Esophagus mucosa (tissue), 1 donor: ENCODE data around the gene GMDS. TPM values are rescaled to one million over a fixed set of nuclear protein-coding genes. Genes with fewer than 3 reads are reported as not detected.
A peak's percentile ranks its signal among the peaks of the same experiment; 100 is the strongest.

Experiments used
- ATAC-seq: fragments of 200-7000 bp; cut with Tn5 transposase; one replicate; pipeline ENCODE4 v1.9.1; 2020
- total RNA-seq: library from RNA; stranded (reverse); gene quantifications from one replicate; pipeline ENCODE4 v1.2.4, GENCODE V29; 2023
- donor health status: DM: yes; HTN: yes; CAD: no.

Gene GMDS
- 43.8 TPM for total RNA-seq

DNA sequence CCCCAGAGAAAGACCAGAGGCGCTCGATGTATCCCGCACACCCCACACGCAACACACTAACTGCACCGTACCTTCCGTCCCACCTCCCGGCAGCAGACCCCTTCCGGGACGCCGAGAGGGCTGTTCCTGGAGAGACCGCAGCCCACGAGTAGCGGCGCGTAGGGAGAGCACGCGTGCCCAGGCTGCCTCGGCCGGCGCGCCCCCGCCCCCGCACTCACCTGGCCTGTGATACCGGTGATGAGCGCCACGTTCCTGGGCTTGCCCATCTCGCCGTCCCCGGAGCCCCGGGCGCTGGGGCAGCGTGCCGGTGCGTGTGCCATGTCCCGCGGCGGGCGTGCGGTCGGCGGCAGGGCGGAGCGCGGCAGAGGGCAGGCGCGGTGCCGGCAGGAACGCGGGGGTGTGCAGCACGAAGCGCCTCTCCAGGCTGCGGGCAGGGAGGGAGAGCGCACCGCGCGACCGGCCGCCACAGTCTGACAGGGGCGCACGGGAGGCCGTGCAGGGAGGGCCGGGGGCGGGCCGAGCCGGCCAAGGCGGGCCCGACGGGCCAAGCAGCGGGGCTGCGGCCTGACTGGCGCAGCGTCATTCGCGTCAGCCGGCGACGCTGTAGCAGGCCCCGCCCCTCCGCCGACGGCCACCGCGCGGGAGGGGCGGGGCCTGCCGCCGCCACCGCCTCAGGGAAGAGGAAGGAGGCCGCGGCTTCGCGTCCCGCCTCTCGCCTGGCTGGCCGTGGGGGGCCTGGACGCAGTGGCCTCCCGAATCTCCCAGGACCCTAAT is at the start of gene GMDS:
Gene GMDS, minus strand, starts transcription at position 503 of the 774 bp plus-strand sequence.
- peak; percentile 99 for ATAC-seq

- no peak for ATAC-seq
Observed at GRCh38 chr6:2285510-2285909, 40.1 kb upstream of the GMDS start.

GRCh38 chr6:2275892-2276242 is 30.5 kb upstream of the GMDS start:
- ATAC-seq: peak; percentile 93

- peak; percentile 44 for ATAC-seq
Observed at GRCh38 chr6:2274981-2275891, 29.8 kb upstream of the GMDS start.

DNA sequence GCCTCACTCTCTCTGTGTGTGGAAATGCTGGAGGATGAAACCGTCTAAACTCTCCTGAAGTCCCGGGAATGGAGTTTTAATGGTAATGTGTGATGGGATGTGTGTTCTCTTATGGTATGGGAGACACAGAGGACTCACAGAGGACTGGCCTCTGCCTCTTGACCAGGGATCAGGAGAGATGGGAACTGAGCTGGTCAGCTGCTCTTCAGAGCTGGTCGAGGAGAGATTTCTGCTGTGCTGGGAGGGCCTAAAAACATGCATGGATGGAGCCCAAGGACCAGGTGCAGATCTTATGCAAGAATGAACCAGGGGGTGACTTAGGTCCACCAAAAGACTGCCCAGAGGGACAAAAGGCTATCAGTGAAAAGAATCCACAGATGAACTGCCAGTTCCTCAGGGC is 27.3 kb upstream of the GMDS start:
- no peak for ATAC-seq

DNA sequence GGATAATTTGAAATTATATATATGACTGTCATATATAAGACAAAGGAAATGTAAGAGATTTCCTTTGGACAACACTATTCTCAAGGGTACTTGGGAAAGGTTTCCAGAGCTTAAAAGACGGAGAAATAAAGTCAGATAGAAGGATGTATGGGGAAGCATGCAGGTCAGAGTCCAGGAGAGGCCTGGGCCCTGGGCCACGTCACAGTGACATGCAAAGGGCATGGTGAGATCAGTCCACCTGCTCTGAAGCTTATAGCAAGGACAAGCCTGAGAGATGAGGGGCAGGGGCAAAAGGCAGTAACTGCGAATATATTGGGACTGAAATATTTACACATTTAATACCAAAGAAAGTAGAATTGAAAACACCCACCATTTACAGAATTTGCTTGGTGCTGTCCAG is 24.6 kb upstream of the GMDS start:
- no peak for ATAC-seq

DNA sequence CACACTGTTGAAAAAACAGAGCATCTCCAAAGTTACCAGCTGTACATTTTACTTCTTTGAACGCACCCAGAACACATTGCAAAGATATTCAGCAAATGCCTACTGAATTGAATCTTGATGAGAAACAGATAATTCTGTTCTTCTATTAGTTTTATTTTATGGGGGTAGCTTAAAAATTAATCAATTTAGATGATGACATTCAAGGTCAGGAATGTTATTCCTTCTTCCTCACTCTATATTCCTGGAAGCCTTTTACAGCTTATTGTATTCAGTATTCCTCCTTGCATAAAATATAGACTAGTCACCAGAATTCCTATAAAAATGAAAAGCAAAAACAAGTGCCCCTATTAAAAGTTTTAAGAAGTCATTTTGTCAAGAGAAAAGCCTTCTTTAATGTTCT is 21.4 kb upstream of the GMDS start:
- no peak for ATAC-seq

- no peak for ATAC-seq
Observed at GRCh38 chr6:2266031-2266795, 20.8 kb upstream of the GMDS start.

DNA sequence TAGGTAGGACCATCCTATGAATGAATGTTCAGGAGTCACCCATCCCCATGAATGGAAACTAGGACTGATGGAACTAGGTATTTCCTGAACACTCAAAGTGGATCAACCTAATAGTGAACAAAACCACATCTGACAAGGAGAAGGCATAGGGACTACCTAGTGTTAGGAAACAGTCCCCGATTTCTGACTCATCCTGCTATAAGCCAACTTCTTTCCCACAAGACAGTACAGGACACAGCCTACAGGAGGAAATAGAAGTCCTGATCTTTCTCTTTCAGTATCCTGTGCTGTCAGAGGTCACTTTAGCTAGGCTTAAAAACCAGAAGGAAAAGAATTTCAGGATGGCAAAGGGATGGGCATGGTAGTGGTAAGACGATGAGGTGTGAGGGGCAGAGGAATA is 19.5 kb upstream of the GMDS start:
- ATAC-seq: peak; percentile 86

DNA sequence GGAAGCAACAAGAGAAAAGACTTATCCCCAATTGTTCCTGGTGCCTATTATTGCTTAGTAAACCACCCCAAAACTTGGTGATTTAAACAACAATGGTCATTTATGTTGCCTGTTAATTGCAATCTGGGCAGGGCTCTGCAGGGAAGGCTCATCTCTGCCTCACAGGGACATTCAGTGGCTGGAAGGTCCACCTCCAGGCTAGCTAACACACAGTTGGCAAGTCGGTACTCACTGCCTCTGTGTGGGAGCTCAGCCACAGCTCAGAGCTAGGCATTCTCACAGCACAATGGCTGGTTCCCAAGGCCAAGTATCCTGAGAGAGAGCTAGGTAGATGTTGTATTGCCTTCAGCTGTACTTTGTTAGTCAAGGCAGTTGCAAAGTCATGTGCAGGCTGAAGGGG is 18.5 kb upstream of the GMDS start:
- no peak for ATAC-seq

GRCh38 chr6:2259574-2259973 is 14.2 kb upstream of the GMDS start:
- no peak for ATAC-seq

- no peak for ATAC-seq
Observed at GRCh38 chr6:2259002-2259494, 13.6 kb upstream of the GMDS start.

DNA sequence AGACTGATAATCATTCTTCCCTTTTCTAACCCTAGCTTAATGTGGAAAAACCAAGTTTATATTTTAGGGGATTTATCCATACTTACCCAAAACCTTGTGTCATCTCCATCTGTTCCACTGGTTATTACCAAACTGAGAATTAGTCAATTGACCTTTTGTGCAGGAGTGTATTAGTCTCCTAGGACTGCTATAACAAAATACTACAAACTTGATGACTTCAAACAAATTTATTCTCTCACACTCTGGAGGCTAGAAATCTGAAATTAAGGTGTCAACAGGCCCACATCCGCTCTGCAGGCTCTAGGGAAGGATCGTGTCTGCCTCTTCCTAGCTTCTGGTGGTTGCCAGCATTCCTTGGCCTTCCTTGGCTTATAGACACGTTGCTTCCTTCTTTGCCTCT is 12.7 kb upstream of the GMDS start:
- no peak for ATAC-seq

DNA sequence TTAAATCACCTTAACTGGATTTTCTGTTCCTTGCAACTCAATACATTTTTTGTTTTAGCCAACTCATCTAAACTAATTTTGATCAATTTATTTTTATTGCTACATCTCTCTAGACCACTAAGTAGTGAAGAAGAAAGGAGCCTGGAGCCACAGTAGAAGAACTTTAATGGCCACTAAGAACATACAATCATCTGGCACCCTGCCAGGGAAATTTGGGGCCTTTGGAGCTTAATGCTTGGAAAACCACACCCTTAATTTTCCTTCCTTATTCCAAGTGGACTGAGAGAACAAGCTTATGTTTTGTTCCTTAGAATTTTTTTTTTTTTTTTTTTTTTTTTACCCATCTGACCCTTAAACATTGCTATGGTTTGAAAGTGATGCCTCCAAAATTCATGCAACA is 12.0 kb upstream of the GMDS start:
- ATAC-seq: no peak

DNA sequence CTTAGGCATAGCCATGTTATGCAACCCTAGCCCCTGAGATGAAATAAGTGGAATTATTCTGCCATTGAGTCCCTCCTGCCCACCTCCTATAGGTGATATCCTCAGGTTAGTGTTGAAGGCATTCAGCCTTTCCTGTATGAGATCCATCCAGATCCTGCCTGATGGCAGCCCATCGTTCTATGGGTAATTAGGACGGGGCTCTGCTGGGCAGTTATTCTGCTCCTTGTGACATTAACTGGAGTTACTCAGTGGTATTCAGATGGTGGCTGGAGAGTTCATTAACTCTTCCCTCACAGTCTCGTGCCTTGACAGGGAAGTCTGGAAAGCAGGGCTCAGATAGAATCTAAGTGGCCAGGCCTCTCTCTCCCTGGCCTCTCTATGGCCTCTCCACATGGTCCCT is 9.3 kb upstream of the GMDS start:
- ATAC-seq: no peak

- ATAC-seq: no peak
Observed at GRCh38 chr6:2249126-2249525, 3.7 kb upstream of the GMDS start.

- ATAC-seq: no peak
Observed at GRCh38 chr6:2247664-2248063, 2.3 kb upstream of the GMDS start.

- peak; percentile 68 for ATAC-seq
Observed at GRCh38 chr6:2245877-2246863, 765 bp upstream of the GMDS start.

- ATAC-seq: peak; percentile 13
Observed at GRCh38 chr6:2244261-2245102, 923 bp downstream of the GMDS start.

- ATAC-seq: no peak
Observed at GRCh38 chr6:2242311-2242710, 3.1 kb downstream of the GMDS start.

- ATAC-seq: no peak
Observed at GRCh38 chr6:2240961-2241360, 4.4 kb downstream of the GMDS start.
